GM10248 (cell line): ENCODE data around the gene CPSF4L.

ENCODE experiments used
- CTCF ChIA-PET: fragments of 300-600 bp; sonication (Branson Sonifier 250); formaldehyde crosslinking; extraction: SDS; loops from one replicate; lab custom pipeline; 2021; ENCODE audit warnings: antibody characterized with exemption; lab: Yijun Ruan, JAX
- POLR2A ChIA-PET: fragments of 350-650 bp; sonication (Branson Sonifier 250); formaldehyde crosslinking; extraction: SDS; loops from one replicate; lab custom pipeline; 2020; ENCODE audit warnings: antibody characterized with exemption; lab: Yijun Ruan, JAX
- DNase-seq: peaks from one replicate; pipeline ENCODE4 v3.0.0; 2012; ENCODE audit errors: extremely low spot score
- CTCF ChIP-seq: IDR thresholded peaks from 2 replicates; pipeline ENCODE4 v1.5.1; 2012; ENCODE audit warnings: mild to moderate bottlenecking, low read depth; ENCODE audit errors: extremely low read depth, missing control alignments, control extremely low read depth

Gene CPSF4L

GRCh38 chr17:73305845-73306836, 44.5 kb upstream of the CPSF4L start:
- ChIA-PET CTCF (interaction anchor here (1.0 to 1.5 kb wide), 2 partner anchors 64 to 65 kb away, joined by 3 to 6 read pairs; no protein-coding TSS in a partner anchor), POLR2A (interaction anchor here (0.7 kb wide), 1 partner anchor 21 kb away, joined by 3 read pairs; no protein-coding TSS in a partner anchor)
- no peak for DNase-seq
- TF ChIP-seq CTCF, result no peak

GRCh38 chr17:73304971-73305812, 43.5 kb upstream of the CPSF4L start:
- ChIA-PET CTCF (no interaction called here), POLR2A (no interaction called here)
- TF ChIP-seq CTCF, result no peak
- no peak for DNase-seq

GRCh38 chr17:73304438-73304837, 42.8 kb upstream of the CPSF4L start:
- DNase-seq, result no peak
- TF ChIP-seq CTCF, result no peak
- ChIA-PET CTCF (no interaction called here), POLR2A (interaction anchor here (0.5 kb wide), 1 partner anchor 113 kb away, joined by 3 read pairs; no protein-coding TSS in a partner anchor)

- TF ChIP-seq CTCF, result no peak
- no peak for DNase-seq
- ChIA-PET CTCF (interaction anchor here (1.0 kb wide), 2 partner anchors 19 to 47 kb away, joined by 3 to 4 read pairs; no protein-coding TSS in a partner anchor), POLR2A (no interaction called here)
Observed at GRCh38 chr17:73302189-73302588, 40.5 kb upstream of the CPSF4L start.

GRCh38 chr17:73301369-73301768, 39.7 kb upstream of the CPSF4L start:
- no peak for TF ChIP-seq CTCF
- no peak for DNase-seq
- CTCF ChIA-PET, result interaction anchor here (1.0 kb wide), 2 partner anchors 18 to 46 kb away, joined by 3 to 4 read pairs; no protein-coding TSS in a partner anchor
- POLR2A ChIA-PET, result no interaction called here

- ChIA-PET CTCF (interaction anchor here (1.0 to 1.1 kb wide), 2 partner anchors 9 to 10 kb away, joined by 3 to 4 read pairs; no protein-coding TSS in a partner anchor), POLR2A (no interaction called here)
- no peak for TF ChIP-seq CTCF
- DNase-seq, result no peak
Observed at GRCh38 chr17:73300392-73300791, 38.7 kb upstream of the CPSF4L start.
